Stimulated activated CD4-positive, alpha-beta T cell treated with anti-CD3 and anti-CD28 coated beads, Interleukin-15, amount 100 ng/mL, for 24 hours (primary cell): ENCODE measurements around the gene UBA3.

Source experiments
- DNase-seq: peaks from one replicate; pipeline ENCODE4 v3.0.0-alpha.2; 2020

The UBA3 gene

DNA sequence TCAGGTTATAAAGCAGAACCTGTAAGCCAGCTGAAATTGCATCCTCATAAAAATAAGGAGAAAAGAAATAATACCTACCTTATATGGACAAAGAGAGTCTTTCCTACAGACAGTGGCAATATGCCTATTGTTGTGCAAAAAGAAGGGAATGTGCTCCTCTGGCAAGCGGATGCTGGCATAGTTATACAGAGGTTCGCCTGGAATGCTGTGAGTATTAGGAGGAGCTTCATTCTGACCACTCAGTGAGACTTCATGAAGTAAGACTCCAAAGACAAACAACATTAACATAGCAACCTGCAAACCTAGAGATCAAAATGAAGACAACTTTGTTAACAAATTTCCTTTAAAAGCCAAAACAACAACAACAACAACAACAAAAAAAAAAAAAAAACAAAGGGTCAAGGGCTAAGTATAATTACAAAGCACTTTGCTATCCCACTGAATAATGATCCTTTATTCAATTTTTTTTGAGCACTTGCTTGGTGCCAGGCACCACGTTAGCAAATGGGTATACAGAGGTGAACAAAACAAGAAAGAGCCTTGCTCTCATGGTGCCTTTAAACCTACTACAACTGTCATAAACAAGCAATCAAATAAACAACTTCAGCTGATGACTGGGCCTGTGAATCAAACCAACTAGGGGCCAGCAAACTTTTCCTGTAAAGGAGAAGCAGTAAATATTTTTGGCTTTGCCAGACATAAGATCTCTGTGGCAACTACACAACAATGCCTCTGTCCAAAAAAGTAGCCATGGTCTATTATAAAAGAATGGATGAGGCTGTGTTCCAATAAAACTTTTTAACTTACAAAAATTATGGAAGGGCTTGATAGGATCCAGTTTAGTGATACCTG lies 70.4 kb downstream of the UBA3 start:
- DNase-seq, result no peak

DNA sequence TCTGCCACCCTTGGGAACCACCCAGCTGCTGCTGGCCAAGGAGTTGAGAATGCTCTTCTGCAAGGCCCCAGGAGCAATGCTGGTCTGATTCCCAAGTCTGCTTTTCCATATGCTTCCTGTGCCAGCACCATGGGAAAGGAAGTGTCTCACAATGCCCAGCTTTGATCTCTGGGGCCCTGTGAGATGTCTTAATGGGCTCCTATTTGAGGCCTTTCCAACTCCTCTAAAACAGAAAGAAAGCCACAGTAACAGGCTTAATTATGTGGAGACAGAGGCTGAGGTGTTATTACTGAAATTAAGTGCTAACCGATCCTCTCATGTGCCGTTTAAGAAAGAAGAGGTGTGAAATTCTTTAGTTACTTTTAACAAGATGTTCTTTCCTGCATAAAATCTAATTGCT lies 71.2 kb downstream of the UBA3 start:
- DNase-seq, result no peak

- no peak for DNase-seq
Observed at GRCh38 chr3:69005791-69006482, 74.2 kb downstream of the UBA3 start.

DNA sequence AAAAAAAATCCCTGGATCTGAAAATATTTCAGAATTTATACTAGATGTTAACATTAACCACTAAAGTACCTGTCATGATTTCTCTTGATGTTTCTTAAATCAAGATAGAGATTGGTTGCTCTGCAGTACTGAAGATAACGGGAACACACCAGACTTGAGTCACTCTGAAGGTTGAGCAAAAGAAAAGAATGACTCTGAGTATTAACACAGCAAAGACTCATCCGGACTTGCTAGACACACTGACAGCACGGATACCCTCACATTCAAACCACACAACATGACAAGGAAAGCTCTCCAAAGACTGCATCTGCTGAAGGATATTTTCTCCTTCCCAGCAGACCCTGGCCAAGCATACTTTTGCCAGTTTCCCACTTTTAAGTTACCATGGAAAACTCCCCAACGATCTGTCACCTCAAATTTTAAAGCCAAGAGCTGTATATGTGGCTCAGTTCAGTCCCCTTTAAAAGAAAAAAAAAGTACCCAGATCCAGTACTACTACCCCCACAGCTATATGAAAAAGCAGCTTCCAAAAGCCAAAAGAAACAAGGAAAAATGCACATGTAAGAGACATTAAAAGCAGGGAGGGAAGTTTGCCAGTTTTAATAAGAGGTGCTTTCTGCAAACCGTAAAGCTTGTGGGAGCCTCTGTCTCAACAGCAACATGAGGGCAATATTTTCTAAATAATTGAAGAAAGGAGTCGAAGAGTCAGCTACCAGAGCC lies 74.9 kb downstream of the UBA3 start:
- no peak for DNase-seq
